ENCODE measurements around the gene MEGF11. TPM values are rescaled to one million over a fixed set of nuclear protein-coding genes. Genes with fewer than 3 reads are reported as not detected.

Gene MEGF11
- 0.35 and 6.2 TPM in 2 replicates for total RNA-seq

DNA sequence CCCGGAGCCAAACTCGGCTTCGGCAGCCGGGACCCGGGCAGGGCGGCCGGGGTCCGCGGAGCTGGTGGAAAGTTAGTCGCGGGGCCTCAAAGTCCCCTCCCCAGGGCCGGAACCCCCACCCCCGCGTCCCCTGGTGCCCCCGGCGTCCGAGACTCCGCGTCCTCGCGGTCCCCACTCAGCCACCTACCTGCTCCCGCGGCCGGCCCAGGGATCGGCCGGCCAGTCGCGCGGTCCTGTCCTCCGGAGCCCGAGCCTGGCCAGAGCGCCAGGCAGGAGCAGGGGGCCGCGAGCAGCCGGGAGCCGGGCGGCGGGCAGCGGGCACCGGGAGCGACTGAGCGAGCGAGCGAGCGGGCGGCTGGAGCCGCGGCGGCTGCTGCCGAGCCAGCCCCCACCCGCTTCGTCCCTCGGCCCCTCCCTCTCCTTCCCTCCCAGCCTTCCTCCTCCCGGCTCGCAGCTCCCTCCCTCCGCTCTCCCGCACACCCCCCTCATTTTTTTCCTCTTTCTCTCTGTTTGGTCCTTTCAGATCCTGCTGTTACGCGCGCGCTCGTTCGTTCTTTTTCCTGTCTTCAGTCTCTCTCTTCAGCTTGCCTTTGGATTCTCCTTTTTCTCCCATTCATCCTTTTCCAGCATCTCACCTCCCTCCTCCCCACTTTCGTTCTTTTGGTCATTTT is at the start of gene MEGF11:
Gene MEGF11, minus strand, starts transcription at position 333 of the 671 bp plus-strand sequence. CDS start 125,347 bp downstream, outside the sequence.
- no peak for DNase-seq (ENCODE audit: low read depth)

DNA sequence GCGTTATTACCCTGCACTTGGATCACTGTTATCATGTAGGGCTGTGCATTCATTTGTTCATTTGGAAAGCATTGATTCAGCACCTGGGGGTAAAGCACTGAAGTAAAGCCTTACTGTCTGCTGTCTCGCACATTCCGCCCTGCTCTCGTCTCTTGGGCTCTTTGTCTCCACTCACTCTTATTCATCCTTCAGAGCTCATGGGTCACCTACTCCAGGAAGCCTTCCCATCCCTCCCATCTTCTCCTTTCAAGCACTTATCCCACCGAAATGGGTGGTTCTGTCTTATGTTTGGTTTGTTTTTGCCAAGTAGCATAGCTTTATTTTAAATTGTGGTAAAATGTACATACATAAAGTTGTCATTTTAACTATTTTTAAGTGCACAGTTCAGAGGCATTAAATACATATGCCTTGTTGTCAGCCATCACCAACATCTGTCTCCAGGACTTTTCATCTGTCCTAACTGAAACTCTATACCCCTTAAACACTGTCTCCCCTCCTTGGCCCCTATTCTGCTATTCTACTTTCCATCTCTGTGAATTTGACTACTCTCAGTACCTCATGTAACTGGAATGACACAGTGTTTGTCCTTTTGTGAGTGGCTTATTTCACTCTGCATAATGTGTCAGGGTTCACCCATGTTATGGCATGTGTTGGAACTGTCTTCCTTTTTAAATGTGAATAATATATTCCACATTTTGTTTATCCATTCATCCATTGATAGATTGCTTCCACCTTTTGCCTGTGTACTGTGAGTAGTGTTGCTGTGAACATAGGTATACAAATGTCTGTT is 49.1 kb upstream of the MEGF11 start:
- no peak for DNase-seq (ENCODE audit: low read depth)

DNA sequence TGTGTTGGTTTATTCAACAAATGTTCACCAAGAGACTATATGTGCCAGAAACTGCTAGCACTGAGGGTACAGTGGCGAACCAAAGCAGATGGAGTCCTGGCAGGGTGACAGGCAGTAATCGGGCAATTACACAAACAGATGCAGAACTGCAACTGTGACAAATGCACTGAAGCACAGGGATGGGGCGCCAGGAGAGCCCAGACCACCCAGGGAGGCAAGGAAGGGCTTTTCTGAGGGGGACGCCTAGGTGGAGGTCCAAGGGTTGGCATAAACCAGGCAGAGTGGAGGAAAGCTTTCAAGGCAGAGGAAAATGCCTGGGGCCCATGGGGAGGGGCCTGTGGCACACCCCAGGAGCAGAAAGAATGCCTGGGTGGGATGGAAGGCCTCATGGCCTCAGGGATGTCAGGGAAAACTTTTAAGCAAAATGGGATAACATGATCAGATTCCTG is 45.3 kb upstream of the MEGF11 start:
- DNase-seq (ENCODE audit: low read depth), result no peak

DNA sequence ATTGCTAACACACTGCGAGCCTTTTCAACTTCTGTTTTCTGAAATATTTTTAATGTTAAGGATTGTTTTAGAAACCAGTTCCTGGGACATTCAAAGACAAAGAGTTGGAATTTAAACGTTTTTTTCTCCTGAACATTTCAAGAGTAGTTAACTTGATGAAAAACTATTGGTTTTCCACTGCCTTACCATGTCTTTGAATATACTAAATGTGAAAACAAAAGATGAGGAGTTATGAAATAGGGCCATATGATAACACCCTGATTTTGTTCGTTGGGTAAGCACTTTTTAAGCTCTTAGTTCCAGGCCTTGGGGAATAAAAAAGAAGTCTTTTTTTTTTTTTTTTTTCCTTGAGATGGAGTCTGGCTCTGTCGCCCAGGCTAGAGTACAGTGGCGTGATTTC is 42.6 kb upstream of the MEGF11 start:
- DNase-seq (ENCODE audit: low read depth), result no peak

DNA sequence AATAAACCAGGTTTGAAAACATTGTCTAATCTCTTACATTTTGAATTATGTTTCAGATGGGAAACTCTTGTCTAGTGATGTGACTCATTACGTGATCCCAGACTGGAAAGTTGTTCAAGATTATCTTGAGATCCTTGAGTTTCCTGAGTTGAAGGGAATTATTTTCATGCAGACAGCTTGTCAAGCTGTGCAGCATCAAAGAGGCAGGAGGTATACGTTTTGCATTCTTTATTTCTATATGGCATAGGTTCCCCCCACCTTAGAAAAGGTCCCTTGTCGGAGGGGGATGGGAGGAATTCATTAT is 41.3 kb upstream of the MEGF11 start:
- DNase-seq (ENCODE audit: low read depth), result no peak

DNA sequence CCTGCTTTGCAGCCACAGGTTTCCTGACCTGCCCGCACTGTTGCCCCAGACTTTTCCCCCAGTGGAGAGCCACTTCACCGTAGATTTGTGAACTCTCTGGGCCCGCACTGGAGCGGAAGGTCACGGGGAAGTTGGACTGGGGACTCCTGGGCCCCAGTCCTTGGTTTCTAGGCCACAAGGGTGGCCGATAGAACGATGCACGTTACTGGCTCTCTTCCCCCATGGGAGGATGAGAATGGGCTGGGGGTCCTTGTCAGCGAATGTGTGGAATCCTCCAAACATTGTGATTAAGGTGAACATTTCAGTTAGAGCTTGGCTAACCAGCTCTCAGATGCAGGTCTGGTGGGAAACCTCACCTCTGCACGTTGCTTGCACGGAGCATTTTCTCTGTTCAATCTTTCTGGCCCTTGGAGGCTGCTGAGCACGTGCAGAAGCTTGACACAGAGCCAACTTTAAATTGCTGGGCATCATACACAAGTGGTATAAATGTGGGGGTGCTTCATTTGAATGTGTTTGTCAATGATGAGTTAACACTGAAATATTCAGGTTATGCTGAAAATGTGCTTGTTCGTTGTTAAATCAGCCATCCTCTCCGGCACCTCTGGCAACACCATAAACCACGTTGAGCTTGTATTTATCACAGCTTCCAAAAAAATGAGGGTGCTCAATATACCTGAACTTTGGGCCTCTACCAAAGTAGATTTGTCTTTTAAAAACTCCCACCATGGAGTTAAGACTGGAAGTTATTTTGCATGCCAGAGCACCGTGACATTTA is 40.8 kb upstream of the MEGF11 start:
- peak; percentile 83 for DNase-seq (ENCODE audit: low read depth)

DNA sequence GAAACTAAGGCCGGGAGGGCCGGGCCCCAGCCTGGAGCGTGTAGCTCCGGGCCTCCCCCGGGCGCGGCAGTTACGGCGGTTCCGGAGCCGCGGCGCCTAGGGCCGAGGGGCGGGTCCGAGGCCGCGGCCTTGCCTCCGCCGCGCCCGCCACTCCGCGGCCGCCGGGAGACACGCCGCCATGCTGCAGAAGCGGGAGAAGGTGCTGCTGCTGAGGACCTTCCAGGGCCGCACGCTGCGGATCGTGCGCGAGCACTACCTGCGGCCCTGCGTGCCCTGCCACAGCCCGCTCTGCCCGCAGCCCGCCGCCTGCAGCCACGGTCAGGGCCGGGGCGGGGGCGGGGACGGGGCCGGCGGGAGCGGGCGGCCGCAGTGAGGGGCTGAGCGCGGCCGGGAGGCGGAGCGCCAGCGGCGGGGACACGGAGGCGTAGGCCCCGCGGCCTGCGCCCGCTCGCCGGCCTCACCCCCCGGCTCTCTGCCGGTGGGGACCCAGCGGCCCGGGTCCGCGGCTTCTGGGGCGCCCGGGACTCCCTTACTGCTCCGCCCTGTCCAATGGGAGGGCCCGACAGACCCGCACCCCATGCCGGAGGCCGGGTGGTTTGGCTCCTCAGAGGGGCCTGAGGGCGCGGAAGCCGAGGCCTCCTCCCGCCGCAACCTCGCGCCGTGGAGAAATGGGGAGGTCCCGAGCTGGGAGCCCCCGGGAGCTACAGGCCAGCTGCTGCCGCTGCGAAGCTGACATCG is 40.0 kb upstream of the MEGF11 start, which contains the start of gene DIS3L:
Gene DIS3L, plus strand, starts transcription at position 150 of the 738 bp plus-strand sequence. Its CDS starts 29 bp downstream, at position 179.
- DNase-seq (ENCODE audit: low read depth), result peak; percentile 13

DNA sequence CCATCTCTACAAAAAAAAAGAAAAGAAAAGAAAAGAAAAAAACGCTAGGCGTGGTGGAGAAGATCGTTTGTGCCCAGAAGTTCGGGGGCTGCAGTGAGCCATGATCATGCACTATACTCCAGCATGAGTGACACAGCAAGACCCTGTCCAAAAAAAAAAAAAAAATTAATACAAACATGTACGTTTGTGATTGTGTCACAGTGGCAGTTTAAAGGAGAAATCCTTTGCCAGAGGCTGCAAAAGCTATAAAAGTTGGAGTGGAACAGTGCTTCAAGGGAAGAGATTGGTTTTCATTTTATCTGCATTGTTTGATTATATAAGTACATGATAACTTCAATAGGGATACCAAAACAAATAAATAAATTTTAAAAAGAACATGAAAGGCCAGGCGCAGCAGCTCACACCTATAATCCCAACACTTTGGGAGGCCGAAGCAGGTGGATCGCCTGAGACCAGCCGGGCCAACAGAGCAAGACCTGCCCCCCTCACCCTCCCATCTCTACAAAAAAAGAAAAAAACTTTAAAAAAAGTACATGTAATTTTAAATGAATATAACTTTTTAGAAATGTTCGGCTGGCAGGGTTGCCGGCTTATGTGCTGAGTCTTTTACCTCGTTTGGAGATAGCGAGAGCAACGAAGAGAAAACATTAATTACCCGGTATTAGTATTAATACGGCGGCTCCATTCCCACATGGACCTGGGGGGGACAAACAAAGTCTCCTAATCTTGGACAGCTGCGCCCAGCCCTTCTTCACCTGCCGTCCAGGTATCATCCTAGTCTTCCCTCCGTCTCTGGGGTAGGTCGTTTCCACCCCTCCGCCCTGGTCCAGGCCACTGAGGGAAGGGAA is 39.2 kb upstream of the MEGF11 start:
- DNase-seq (ENCODE audit: low read depth), result no peak

DNA sequence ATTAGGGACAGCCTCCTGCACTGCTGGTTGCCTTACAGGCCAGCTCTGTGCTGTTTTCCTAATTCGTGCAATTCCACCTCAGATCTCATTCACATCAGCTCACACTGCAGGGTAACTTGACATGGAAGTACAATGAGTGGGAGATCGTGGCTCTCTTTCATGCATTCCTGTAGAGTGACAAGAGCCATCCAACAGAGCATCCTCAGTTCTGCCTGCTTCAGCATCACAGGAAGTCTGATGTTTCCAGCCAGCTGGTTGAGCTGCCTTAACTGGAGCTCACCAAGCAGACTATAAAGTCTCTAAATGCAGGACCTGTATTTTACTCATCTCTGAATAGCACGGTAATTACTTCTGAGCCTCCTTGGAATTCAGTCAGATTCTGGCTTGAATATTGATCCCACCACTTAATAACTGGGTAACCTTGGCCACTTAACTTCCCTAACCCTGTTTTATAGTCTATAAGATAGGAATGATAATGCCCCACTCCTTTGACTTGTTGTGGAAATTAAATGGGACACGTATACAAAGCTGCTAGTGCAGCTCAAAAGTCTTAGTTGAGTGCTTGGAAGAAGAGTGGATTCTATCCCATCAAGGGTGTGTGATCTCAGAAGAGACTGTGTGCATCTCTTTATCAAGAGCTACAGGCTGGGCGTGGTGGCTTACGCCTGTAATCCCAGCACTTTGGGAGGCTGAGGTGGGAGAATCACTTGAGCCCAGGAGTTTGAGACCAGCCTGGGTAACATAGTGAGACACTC is 38.4 kb upstream of the MEGF11 start:
- DNase-seq (ENCODE audit: low read depth), result no peak

DNA sequence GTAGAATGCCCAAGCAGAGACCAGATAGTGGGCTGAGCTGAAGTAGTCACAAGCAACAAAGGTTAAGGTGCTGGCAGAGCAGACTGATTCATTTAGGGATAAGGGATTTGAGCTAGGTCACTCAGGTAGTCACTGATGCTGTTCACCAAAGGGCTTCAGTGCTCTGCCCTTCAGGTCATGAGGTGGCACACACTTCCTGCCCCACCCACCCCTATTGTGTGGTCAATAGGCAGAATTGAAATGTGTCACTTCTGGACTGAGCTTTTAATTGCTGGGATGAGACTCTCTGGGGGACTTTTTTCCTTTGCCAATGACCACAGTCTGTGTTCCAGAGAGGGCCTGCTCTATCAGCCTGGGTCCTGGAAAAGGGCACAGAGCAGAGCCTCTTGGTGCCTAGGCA is 37.0 kb upstream of the MEGF11 start:
- no peak for DNase-seq (ENCODE audit: low read depth)

DNA sequence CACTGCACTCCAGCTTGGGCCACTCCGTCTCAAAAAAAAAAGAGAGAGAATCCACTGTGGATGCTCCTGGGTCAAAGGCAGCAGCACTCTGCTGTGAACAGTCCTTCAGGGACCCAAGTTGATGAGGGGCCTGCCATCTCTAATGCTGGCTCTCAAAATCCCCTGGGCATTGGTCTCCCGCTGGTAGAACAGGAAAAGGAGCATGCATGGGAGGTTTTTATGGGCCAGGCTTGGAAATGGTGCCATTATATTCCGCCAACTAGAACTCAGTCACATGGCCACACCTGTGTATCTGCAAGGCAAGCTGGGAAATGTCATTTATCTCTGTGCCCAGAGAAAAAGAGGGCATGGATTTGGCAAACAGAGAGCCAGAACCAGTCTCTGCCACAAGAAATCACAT is 36.5 kb upstream of the MEGF11 start:
- DNase-seq (ENCODE audit: low read depth), result no peak

DNA sequence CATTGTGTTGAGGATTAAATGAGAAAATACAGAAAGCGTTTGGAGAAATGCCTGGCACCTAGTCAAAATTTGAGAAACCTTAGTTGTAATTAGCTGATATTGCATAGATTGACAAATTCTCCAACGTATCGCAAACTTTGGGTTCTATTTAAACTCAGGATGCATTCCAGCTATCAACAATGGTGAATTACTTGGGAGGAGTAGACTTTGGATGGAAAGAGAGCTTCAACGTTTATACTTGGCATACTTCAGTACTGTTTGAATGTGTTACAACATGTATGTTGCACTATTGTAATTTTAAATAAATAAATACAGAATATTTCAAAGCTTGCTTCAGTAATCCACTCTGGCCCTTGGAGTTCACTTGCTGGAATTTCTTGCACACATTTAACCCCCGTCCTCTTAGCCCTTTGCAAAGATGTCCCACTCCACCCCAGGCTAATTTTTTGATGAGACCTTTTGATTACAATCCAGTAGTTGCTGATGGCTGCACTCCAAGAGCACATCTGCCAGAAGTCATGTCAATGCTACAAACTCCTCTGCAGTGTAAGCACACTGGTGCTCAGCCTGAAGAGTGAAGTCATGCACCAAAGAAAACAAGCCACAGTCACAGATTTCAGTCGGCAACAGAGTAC is 35.1 kb upstream of the MEGF11 start:
- DNase-seq (ENCODE audit: low read depth), result no peak

DNA sequence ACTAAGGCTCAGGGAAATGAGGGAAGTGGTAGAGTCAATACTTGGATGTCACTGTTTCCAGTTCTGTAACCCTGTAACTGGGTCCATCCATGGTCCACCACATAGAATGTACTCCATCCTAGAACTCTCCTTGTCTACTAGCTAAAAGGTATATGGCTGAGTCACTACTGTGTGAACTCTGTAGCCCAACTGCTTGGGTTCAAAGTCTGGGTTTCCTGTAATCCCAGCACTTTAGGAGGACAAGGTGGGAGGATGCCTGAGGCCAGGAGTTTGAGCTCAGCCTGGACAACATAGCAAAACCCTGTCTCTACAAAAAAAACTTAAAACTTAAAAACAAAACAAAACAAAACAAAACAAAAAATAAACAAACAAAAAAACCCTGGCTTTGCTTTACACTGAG is 34.5 kb upstream of the MEGF11 start:
- DNase-seq (ENCODE audit: low read depth), result no peak

DNA sequence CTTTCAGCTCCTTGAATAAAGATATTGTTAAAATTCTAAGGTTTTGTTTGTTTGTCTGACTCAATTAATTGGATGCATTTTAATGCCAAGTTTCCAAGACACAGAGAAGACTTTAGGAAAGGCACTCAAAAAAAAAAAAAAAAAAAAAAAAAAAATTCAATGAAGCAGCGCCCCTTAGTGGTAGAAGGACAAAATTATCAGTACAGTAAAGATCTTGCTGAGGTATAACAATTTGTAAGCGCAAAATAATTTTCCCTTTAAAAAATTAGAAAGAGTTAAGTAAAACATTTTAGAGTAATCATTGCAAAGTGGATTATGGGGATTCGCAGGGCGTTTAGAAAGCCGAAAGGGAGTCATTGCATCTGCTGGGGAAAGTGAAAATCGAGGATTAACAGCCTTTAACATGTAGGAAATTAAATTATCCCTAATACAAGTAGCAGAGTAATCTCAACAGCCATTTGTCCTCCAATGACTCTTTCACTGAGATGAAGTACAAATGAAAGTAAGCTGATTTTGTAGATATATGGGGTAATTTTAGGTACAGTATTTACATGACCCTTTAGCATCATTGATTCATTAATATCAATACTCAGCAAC is 34.0 kb upstream of the MEGF11 start:
- DNase-seq (ENCODE audit: low read depth), result peak; percentile 18

DNA sequence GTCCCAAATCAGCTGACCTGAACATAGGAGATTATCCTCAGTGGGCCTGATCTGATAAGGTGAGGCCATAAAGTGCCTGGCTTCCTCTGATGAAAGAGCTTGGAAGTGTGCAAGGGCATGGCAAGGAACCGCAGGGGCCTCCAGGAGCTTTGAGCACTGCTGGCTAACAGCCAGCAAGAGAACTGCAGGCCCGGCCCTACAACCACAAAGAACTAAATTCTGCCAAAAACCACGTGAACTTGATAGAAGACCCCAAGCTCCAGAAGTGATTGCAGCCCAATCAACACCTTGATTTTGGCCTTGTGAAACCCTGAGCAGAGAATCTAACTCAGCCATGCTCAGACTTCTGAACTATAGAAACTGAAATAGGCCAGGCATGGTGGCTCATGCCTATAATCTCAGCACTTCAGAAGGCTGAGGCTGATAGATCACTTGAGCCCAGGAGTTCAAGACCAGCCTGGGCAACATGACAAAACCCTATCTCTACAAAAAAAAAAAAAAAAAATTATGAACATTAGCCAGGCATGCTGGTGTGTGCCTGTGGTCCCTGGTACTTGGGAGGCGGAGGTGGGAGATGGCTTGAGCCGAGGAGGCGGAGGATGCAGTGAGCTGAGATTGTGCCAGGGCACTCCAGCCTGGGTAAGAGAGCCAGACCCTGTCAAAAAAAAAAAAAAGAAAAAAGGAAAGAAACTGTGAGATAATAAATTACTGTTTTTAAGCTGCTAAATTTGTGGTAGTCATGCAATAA is 32.2 kb upstream of the MEGF11 start:
- DNase-seq (ENCODE audit: low read depth), result no peak

DNA sequence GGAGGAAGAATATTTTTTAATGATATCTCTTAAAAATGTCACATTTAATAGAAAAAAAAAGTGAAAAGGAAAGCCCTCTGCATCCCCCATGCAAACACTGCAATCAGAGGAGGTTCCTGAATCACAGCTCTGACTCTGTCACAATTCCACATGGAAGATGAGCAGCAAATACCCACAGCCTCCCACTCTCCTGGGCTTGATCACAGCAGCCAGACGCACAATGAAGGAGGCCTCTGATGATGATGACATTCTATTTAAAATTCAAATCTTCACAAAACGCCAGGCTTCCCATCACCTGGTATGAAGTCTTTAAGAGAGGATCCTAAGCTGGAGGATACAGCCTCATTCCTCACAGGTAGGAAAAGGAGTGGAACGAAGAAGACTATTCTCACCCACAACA is 30.7 kb upstream of the MEGF11 start:
- no peak for DNase-seq (ENCODE audit: low read depth)

DNA sequence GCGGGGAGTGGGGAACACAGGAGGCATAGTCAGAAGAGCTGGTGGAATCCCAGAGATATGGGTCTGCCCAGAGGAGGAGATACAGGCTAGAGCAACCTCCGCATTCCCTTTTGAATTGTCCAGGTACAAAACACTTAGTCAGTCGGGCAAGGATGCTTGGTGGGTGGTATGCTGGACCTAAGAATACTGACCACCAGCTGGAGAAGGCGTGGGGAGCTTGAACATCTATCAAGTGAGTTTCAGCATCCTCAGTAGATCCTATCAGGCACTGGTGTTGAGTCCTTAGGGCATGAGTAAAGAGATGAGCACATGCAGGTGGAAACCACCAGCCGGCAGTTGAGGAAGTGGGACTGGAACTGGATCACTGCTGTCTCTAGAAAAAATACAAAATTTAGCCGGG is 25.1 kb upstream of the MEGF11 start:
- no peak for DNase-seq (ENCODE audit: low read depth)

DNA sequence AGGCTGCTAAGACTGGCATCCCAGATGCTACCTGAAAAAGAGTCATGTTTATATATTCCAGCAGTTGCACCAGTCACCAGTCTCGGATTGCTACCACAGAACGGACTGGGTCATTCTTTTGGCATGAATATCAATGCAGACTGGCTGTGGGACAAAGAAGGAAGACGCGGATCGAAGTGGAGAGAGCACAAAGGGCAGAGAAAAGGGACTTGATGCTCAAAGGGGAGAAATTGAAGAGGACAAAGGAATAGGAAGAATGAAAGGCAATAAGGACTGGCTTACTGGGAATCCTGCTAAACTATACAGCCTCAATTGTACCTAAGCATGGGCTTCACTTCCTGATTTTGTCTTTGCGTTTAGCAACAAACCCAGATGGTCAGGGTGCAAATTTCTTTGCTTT is 24.5 kb upstream of the MEGF11 start:
- DNase-seq (ENCODE audit: low read depth), result no peak

DNA sequence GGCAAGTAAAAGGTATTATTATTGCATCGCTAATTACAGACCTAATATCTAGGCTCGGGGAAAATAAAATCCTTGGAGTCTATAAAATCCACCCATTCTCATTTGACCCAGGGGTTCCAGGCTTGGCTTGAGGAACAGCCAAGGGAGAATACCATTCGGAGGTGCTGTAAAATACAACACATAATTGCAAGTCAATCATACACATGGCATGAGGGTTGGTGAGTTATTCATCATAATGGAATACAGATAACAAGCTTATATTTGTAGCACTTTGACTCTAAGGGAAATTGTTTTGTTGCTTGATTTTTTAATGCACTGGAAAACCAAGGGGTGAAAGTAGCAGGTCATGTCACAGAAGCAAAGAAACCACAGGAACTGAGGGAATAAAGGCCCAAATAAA is 23.0 kb upstream of the MEGF11 start:
- DNase-seq (ENCODE audit: low read depth), result no peak

All from renal cortical epithelial cell (primary cell).